Measurements from ENCODE around the gene MYL9.
A peak's percentile ranks its signal among the peaks of the same experiment; 100 is the strongest.

MYL9 gene

GRCh38 chr20:36546111-36546736, 4.9 kb downstream of the MYL9 start:
- TF ChIP-seq CTCF (IDR thresholded peaks at IDR 0.05; ENCODE audit: low read depth, low read length), result no peak
- DNase-seq (ENCODE audit: extremely low read depth, low read depth), result no peak

GRCh38 chr20:36547186-36548005, 6.1 kb downstream of the MYL9 start:
- DNase-seq (ENCODE audit: extremely low read depth, low read depth), result no peak

GRCh38 chr20:36548006-36548315, 6.6 kb downstream of the MYL9 start:
- no peak for DNase-seq (ENCODE audit: extremely low read depth, low read depth)
- TF ChIP-seq CTCF (IDR thresholded peaks at IDR 0.05; ENCODE audit: low read depth, low read length), result peak; percentile 11; the same call in 1 of the 2 replicates

More at GRCh38 chr20:36547186-36548005, 6.1 kb downstream of the MYL9 start:
- no peak for TF ChIP-seq CTCF (IDR thresholded peaks at IDR 0.05; ENCODE audit: low read depth, low read length)

- TF ChIP-seq CTCF (IDR thresholded peaks at IDR 0.05; ENCODE audit: low read depth, low read length), result no peak
- DNase-seq (ENCODE audit: extremely low read depth, low read depth), result no peak
Observed at GRCh38 chr20:36548704-36549627, 7.6 kb downstream of the MYL9 start.

GRCh38 chr20:36549628-36549941, 8.3 kb downstream of the MYL9 start:
- no peak for DNase-seq (ENCODE audit: extremely low read depth, low read depth)
- no peak for TF ChIP-seq CTCF (IDR thresholded peaks at IDR 0.05; ENCODE audit: low read depth, low read length)

GRCh38 chr20:36549942-36550789, 8.8 kb downstream of the MYL9 start:
- TF ChIP-seq CTCF (IDR thresholded peaks at IDR 0.05; ENCODE audit: low read depth, low read length), result no peak
- no peak for DNase-seq (ENCODE audit: extremely low read depth, low read depth)
